Activated T-cell treated with anti-CD3 and anti-CD28 coated beads for 48 hours (primary cell): ENCODE results near the gene MFSD2A.
"Not testable (repeated sequence)": the region's sequence is repeated elsewhere in the genome, so short reads cannot be mapped to it uniquely, and the experiment has no call there.

Source experiments
- DNase-seq: peaks from one replicate; pipeline ENCODE4 v3.0.0-alpha.2; 2020; ENCODE audit warnings: low read depth

MFSD2A gene

GRCh38 chr1:39940980-39941871 is 13.7 kb upstream of the MFSD2A start:
- no peak for DNase-seq

DNA sequence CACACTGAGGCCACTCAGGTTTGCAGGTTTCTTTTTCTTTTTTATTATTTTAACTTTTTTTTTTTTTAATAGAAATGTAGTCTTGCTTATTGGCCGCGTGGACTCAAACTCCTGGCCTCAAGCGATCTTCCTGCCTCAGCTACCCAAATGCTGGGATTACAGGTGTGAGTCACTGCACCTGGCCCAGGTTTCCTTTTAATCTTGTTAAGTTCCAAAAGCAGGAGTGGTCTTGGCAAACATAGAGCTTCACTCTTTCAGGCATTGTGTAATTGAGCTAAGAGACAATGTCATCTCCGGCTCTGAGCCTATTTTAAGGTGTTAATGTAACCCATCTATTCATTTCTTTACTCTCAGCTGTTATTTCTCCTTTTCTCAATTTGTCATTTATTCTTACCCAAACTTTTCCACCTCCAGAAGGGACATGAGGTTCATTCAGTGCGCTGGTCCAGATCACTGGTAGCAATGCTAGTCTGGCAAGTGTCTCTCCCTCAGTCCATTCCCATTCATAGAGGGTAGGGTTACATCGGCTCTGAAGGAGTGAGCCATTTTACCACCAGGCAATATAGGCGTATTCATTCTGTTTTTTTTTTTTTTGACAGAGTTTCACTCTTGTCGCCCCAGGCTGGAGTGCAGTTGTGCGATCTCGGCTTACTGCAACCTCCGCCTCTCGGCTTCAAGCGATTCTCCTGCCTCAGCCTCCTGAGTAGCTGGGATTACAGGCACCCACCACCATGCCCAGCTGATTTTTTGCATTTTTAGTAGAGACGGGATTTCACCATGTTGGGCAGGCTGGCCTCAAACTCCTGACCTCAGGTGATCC is 11.3 kb upstream of the MFSD2A start:
- DNase-seq, result no peak

- no peak for DNase-seq
Measured at GRCh38 chr1:39944410-39945112, 10.4 kb upstream of the MFSD2A start.

DNA sequence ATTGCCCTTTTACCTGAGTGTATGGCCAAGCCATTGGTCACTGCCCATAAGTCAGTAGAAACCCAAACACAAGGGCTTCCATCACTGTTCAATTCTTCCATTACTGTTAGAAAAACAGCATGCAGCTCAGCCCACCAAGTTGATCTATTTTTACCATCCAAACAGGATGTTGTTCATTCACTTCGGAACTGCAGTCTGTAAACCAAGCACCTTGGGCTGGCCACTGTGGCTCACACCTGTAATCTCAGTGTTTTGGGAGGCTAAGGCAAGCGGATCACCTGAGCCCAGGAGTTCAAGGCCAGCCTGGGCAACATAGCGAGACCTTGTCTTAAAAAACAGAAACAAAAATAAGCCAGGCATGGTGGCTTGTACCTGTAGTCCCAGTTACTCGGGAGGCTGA is 8.7 kb upstream of the MFSD2A start:
- DNase-seq, result no peak

DNA sequence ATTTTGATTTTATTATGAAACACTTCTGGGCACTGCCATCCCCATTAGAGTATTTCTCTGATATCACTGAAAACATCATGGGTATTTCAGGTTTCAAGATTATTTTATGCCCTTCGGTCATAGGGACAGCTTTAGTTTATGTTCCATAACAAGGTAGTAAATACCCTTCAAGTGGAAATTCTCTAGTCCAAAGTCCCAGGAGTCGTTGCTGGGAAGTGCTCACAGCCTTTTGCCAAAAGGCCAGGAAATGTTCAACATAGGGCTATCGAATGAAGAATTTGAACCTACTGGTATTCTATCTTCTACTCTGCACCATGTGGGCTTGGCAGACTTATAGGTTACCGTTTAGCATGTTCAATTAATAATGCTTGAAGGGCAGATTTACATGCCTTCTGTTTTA is 7.7 kb upstream of the MFSD2A start:
- no peak for DNase-seq

DNA sequence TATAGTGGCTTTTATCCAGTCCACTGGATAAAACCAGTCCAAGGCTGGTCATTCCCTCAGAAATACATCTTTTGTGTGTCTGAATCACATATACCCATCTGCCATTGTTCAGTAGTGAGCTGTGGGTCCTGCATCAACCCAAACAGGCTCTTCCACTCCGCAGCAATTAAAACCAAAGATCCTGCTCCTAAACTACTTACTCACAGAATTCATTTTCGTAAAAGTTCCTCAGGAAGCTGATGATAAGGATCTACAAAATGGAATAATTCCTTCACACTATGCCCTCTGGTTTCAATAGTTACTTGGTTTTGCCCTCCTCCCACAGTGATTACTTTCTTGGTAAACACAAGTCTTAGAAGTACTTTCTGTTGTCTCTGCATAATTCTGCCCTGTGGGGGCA is 5.1 kb upstream of the MFSD2A start:
- DNase-seq, result no peak

GRCh38 chr1:39951926-39952325 is 3.0 kb upstream of the MFSD2A start:
- DNase-seq, result no peak

DNA sequence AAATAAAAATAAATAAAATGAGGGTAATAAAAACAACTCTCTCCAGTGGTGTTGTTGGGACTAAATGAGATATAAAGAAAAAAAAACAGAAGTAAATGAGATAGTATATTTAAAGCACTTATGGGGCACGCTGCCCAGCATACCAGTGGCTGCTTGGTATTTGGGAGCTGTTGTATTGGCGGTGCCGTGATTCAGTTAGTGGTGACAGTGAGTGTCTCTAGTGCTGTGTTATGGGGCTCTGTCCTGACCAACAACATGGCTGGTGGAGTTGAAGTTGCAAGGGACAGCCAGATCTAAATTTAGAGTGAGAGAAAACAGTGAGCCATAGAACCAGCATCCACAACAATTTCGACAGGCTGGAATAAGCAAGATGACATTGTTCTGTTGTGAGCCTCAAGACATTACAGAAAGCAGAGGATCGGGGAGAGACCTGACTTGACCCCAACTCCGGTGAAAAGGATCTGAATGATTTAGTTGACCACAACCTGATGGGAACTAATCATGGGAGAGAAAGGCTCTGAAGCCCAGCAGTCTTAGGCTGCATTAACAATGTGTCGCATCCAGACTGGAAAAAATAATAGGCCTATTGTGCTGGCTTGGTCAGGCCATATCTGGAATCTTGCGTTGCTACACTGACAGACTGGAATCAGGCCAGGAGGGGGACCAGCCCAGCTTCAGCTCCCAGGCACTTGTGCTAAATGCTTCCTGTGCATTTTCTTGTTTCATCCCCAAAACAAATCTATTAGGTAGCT is 2.4 kb upstream of the MFSD2A start:
- DNase-seq, result no peak

- no peak for DNase-seq
Measured at GRCh38 chr1:39954324-39954869, 548 bp upstream of the MFSD2A start.

DNA sequence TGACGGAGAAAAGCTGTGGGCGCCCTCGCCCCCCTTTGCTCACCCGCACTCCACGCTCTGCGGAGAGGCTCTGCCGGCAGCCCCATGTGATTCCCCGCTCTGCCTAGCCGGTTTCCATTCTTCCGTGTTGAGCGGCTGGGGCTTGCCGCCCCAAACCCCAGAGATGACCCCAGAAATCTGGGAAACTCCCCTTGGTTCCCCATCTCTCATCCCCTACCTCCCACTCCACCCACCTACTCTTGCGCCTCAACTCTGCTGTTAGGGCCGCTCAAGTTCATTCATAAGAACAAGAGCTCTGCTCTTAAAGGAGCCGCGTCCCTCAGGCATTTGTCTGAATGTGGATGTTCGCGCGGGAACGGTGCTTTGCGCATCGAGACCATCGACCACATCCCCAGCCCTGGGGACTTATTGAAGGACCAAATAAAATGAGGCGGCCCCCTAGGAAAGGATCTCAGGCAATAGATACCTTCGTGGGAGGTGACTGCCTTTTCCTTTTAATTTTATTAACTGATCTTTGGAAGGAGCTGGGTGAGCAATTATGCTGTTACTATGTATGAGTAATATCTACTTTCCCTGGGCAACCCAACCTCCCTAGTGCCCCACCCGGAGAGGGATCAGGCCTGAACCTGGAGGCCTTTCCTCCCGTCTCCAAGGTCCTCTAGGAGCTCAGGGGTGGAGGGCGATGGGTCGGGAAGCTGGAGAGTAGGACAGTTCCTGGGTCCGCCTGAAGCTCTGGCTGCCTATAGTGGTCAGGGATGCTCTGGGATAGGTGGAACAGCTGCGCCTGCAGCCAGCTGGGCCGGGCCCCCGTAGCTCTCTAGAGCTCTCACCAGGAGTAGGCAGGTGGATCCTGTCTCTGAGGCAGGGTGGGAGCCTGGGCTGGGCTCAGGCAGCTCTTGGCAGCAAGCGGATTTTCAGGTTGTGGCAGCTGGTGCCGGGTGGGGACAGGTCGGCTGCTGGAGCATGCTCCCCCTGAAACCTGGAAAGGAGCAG is 898 bp downstream of the MFSD2A start:
- peak; percentile 38 for DNase-seq

- DNase-seq, result no peak
Measured at GRCh38 chr1:39957299-39958015, 2.5 kb downstream of the MFSD2A start.

- no peak for DNase-seq
Measured at GRCh38 chr1:39958403-39959200, 3.7 kb downstream of the MFSD2A start.

GRCh38 chr1:39959651-39960333 is 4.8 kb downstream of the MFSD2A start:
- no peak for DNase-seq

- peak; percentile 13 for DNase-seq
Measured at GRCh38 chr1:39960431-39960958, 5.5 kb downstream of the MFSD2A start.

DNA sequence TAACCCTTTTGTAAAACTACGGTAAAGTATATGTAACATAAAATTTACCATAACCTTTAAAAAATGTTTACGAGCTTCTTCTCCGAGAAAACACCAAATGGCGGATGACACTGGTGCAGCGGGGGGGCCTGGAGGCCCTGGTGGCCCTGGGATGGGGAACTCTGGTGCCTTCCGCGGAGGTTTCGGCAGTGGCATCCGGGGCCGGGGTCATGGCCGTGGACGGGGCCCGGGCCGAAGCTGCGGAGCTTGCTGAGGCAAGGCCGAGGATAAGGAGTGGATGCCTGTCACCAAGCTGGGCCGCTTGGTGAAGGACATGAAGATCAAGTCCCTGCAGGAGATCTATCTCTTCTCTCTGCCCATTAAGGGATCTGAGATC is 7.5 kb downstream of the MFSD2A start:
- DNase-seq, result no peak

- DNase-seq, result not testable (repeated sequence)
Measured at GRCh38 chr1:39962964-39963363, 8.0 kb downstream of the MFSD2A start.

DNA sequence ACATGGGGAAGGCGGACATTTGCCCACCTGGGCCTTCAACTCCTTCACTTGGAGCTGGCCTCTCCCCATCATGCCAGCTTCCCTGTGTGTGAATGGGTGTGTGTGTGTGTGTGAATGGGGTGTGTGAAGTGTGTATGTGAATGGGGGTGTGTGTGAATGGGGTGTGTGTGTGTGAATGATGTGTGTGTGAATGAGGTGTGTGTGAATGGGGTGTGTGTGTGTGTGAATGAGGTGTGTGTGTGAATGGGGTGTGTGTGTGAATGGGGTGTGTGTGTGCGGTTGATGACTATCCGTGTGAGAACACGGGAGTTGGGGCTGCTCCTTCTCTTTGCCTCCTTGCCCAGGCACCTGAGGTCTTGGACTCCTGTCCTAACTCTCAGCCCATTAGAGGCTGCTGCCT is 9.6 kb downstream of the MFSD2A start:
- no peak for DNase-seq

DNA sequence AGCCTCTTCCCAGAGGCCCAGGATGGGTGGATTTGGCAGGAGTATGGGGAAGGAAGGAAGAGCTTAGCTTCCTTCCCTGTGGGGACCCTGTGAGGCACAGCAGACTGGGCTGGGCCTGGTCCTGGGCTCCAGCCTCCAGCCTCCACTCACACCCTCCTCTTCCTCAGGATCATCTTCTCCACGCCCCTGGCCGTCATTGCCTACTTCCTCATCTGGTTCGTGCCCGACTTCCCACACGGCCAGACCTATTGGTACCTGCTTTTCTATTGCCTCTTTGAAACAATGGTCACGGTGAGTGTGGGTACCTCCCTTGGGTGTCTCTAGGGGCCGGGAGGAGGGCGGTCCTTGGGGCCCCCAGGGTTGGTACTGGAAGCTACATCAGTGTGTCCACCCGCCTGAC is 10.1 kb downstream of the MFSD2A start:
- no peak for DNase-seq
